ENCODE data around the gene CUL5. TPM values are rescaled to one million over a fixed set of nuclear protein-coding genes. Genes with fewer than 3 reads are reported as not detected.
A peak's percentile ranks its signal among the peaks of the same experiment; 100 is the strongest.

CUL5 gene
- 51.7 to 52.6 TPM (median 51.8 TPM) in 3 replicates for total RNA-seq

DNA sequence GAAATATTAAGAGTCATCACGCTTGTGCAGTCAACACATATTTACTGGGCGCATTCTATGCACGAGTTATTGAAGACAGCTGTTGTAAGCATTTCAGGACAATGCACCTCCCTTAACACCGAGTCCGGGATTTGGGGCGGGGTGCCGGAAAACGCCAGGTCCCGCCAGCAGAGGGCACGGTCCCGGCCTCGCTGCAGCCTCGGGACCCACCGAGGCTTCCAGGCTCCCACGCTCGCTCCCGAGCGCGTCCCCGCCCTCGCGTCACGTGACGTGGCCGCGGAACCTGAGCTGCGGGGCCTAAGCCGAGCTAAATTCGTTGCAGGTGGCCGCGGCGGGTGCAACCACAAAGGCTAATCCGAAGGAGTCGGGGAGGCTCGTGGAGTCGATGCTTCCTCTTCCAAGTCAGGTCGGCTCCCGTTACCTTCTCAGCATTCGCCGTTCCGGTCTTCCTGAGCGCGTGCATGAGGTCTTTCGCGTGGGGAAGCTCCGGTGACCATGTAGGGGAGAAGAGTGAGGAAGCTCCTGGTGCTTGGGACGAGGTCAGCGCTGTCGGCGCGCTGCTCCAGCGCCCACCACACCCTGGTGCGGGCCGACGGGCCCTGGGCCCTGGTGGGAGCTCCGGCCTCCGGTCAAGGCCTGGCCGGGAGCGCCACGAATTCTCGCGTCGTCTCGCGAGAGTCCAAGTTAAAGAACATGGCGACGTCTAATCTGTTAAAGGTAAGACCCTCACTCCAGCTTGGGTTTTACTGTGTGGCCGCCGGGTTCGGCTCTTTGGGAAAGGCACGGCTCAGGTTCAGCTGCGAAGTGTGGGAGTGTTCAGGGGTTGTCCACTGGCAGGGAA, at the start of gene CUL5:
CUL5 (plus strand) TSS at position 243 of the 841 bp plus-strand sequence; CDS start at position 694, 451 bp downstream.
- H3K27me3 Mint-ChIP-seq (ENCODE audit: low read depth): no peaks in the 10 kb centered on the region
- no peaks in the 10 kb centered on the region for H3K36me3 Mint-ChIP-seq
- H3K27ac Mint-ChIP-seq: peak within 1 kb of the TSS; percentile 100
- H3K4me1 Mint-ChIP-seq: peaks cover 13% of the 10 kb centered on the region
- peak; percentile 79 to 92 for DNase-seq (ENCODE audit: low spot score in 2 of 2, unreplicated experiment in 2 of 2)
- peak within 1 kb of the TSS; percentile 100 for H3K4me3 Mint-ChIP-seq
- TF ChIP-seq, protein P1, sequence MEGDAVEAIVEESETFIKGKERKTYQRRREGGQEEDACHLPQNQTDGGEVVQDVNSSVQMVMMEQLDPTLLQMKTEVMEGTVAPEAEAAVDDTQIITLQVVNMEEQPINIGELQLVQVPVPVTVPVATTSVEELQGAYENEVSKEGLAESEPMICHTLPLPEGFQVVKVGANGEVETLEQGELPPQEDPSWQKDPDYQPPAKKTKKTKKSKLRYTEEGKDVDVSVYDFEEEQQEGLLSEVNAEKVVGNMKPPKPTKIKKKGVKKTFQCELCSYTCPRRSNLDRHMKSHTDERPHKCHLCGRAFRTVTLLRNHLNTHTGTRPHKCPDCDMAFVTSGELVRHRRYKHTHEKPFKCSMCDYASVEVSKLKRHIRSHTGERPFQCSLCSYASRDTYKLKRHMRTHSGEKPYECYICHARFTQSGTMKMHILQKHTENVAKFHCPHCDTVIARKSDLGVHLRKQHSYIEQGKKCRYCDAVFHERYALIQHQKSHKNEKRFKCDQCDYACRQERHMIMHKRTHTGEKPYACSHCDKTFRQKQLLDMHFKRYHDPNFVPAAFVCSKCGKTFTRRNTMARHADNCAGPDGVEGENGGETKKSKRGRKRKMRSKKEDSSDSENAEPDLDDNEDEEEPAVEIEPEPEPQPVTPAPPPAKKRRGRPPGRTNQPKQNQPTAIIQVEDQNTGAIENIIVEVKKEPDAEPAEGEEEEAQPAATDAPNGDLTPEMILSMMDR (IDR thresholded peaks at IDR 0.05; ENCODE audit: unreplicated experiment): peak; percentile 82
- no peaks in the 10 kb centered on the region for H3K9me3 Mint-ChIP-seq

DNA sequence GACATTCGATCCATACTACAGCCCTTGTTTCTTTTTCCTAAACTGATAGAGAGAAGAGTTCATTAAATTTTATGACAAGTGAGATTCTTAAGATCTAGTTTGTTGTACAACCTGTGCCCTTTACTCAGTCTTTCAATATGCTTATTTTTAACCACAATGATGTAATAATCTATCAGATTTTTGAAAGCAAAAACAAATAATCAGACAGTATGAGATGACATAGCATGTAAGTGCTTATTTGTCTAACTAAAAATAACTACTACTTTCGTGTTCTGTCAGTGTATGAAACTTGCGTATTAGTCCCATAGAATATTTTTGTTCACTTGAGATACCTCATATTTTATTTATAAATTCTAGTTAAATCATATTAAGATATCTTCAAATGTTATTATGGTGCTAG, 47.2 kb upstream of the CUL5 start:
- no peak for DNase-seq (ENCODE audit: low spot score in 2 of 2, unreplicated experiment in 2 of 2)
- H3K9me3 Mint-ChIP-seq: no peaks in the 10 kb centered on the region
- H3K27me3 Mint-ChIP-seq (ENCODE audit: low read depth): no peaks in the 10 kb centered on the region
- no peak overlapping the region for H3K4me3 Mint-ChIP-seq
- H3K4me1 Mint-ChIP-seq: peaks cover 25% of the 10 kb centered on the region
- H3K27ac Mint-ChIP-seq: no peak overlapping the region
- H3K36me3 Mint-ChIP-seq: no peaks in the 10 kb centered on the region
- TF ChIP-seq, protein P1 (IDR thresholded peaks at IDR 0.05; ENCODE audit: unreplicated experiment): no peak

DNA sequence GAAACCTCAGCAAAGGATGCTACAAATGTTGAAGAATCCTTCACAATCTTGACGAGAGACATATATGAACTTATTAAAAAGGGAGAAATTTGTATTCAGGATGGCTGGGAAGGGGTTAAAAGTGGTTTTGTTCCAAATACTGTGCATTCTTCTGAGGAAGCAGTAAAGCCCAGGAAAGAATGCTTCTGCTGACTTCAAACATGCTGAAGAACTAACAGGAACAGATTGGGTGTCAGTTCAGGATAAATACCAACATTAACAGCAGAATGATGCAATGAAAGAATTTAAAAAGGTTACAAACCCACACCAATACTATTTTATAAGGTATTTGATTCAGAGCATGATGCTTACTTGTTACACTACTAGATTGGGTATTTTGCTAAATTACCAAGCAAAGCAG, 46.5 kb upstream of the CUL5 start:
- Mint-ChIP-seq H3K4me3 (no peak overlapping the region), H3K4me1 (peaks cover 18% of the 10 kb centered on the region), H3K9me3 (no peaks in the 10 kb centered on the region), H3K27me3 (ENCODE audit: low read depth) (no peaks in the 10 kb centered on the region), H3K27ac (no peak overlapping the region), H3K36me3 (no peaks in the 10 kb centered on the region)
- TF ChIP-seq, protein P1 (IDR thresholded peaks at IDR 0.05; ENCODE audit: unreplicated experiment): no peak
- no peak for DNase-seq (ENCODE audit: low spot score in 2 of 2, unreplicated experiment in 2 of 2)

DNA sequence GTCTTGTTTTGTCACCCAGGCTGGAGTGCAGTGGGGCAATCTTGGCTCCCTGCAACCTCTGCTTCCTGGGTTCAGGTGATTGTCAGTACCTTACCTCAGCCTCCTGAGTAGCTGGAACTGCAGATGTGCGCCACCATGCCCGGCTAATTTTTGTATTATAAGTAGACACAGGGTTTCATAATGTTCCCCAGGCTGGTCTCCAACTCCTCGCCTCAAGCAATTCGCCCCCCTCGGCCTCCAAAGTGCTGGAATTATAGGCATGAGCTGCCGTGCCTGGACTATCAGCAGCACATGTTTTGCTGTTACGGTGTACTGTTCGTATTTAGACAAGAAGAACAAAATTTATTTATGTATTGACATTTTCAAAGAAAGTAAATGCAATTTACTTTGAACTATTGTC, 45.6 kb upstream of the CUL5 start:
- no peak for DNase-seq (ENCODE audit: low spot score in 2 of 2, unreplicated experiment in 2 of 2)
- TF ChIP-seq, protein P1 (IDR thresholded peaks at IDR 0.05; ENCODE audit: unreplicated experiment): no peak
- H3K4me1 Mint-ChIP-seq: peaks cover 15% of the 10 kb centered on the region
- H3K9me3 Mint-ChIP-seq: no peaks in the 10 kb centered on the region
- no peaks in the 10 kb centered on the region for H3K36me3 Mint-ChIP-seq
- no peaks in the 10 kb centered on the region for H3K27me3 Mint-ChIP-seq (ENCODE audit: low read depth)
- no peak overlapping the region for H3K27ac Mint-ChIP-seq
- H3K4me3 Mint-ChIP-seq: no peak overlapping the region

DNA sequence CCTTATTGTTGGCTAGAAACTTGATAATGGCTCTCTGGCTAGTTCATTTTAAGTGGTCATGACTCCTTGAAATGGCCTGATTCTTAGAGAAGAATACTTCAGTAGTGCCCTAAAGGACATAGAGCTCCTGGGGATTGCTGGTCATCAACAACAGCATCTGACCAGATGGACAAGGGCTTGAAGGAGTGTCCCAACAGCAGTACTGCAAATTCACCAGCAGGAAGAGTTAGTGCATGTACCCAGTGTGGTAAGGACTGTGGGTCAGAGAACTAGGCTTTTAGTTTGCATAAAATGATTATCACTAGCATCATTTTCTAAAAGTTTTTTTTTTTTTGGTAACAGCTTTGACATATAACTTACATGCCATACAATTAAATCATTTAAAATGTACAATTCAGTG, 39.5 kb upstream of the CUL5 start:
- no peak for DNase-seq (ENCODE audit: low spot score in 2 of 2, unreplicated experiment in 2 of 2)
- TF ChIP-seq, protein P1 (IDR thresholded peaks at IDR 0.05; ENCODE audit: unreplicated experiment): no peak
- Mint-ChIP-seq H3K4me1 (no peaks in the 10 kb centered on the region), H3K9me3 (no peaks in the 10 kb centered on the region), H3K27ac (no peak overlapping the region), H3K27me3 (ENCODE audit: low read depth) (no peaks in the 10 kb centered on the region), H3K4me3 (no peak overlapping the region), H3K36me3 (no peaks in the 10 kb centered on the region)
